Ishikawa (cell line): Measurements from ENCODE around the gene PYGL.

Source experiments
- CEBPB ChIP-seq: IDR thresholded peaks from 2 replicates; pipeline ENCODE4 v1.6.1; 2012
- CREB1 ChIP-seq: IDR thresholded peaks from 2 replicates; pipeline ENCODE4 v1.6.1; 2012; ENCODE audit warnings: low read depth
- EP300 ChIP-seq: IDR thresholded peaks from 2 replicates; pipeline ENCODE4 v1.6.1; 2012; ENCODE audit warnings: borderline replicate concordance
- RAD21 ChIP-seq: IDR thresholded peaks from 2 replicates; pipeline ENCODE4 v1.6.1; 2012; ENCODE audit warnings: low read depth
- REST ChIP-seq: IDR thresholded peaks from 2 replicates; pipeline ENCODE4 v1.6.1; 2012; ENCODE audit warnings: low read depth, mild to moderate bottlenecking

DNA sequence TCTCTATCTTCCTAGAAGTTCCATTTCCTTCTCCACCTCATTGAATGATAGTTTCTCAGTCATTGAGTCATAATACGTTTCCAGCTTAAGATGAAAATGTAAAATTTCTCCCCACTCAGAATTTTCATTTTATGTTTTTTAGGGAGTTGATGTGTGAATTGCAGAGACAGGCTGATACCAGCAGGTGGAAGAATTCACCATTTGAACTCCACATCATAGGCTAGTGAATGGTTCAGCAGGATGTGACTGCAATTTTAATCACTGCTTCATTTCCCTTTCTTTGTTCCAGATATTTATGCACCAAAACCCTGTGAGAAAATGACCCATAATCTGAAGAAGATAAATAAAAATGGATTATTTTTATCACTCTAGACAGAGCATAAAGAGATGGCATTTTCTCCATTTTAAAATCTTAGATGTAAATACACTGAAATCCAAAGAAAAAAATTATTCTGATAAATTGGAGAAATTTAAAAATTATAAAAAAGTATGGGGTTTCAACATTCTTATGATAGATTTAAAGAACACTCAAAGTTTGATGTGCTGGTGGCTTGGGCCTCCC lies 10.6 kb upstream of the PYGL start:
- no peak for TF ChIP-seq CEBPB
- no peak for TF ChIP-seq CREB1
- TF ChIP-seq EP300, result no peak
- TF ChIP-seq REST, result no peak
- peak; percentile 59 for TF ChIP-seq RAD21
